GM12865 (cell line): Measurements from ENCODE around the gene WDR38.
A peak's percentile ranks its signal among the peaks of the same experiment; 100 is the strongest.
"Not testable (repeated sequence)": the region's sequence is repeated elsewhere in the genome, so short reads cannot be mapped to it uniquely, and the experiment has no call there.

Experiments used
- DNase-seq: peaks from one replicate; pipeline ENCODE4 v3.0.0; 2010; ENCODE audit warnings: low read depth
- H3K4me3 ChIP-seq: 2 replicates; pipeline ENCODE4 v1.5.1; 2011; ENCODE audit warnings: mild to moderate bottlenecking, low read depth, low read length, control low read depth
- TF ChIP-seq, protein P1 (sequence below): IDR thresholded peaks from 2 replicates; pipeline ENCODE4 v1.5.1; 2011; ENCODE audit warnings: low read length, control low read depth, low read depth, inconsistent platforms; ENCODE audit not compliant: insufficient read depth; ENCODE audit errors: missing control alignments

Gene WDR38

GRCh38 chr9:124834591-124834990 is 18.7 kb upstream of the WDR38 start:
- TF ChIP-seq, protein P1, sequence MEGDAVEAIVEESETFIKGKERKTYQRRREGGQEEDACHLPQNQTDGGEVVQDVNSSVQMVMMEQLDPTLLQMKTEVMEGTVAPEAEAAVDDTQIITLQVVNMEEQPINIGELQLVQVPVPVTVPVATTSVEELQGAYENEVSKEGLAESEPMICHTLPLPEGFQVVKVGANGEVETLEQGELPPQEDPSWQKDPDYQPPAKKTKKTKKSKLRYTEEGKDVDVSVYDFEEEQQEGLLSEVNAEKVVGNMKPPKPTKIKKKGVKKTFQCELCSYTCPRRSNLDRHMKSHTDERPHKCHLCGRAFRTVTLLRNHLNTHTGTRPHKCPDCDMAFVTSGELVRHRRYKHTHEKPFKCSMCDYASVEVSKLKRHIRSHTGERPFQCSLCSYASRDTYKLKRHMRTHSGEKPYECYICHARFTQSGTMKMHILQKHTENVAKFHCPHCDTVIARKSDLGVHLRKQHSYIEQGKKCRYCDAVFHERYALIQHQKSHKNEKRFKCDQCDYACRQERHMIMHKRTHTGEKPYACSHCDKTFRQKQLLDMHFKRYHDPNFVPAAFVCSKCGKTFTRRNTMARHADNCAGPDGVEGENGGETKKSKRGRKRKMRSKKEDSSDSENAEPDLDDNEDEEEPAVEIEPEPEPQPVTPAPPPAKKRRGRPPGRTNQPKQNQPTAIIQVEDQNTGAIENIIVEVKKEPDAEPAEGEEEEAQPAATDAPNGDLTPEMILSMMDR: no peak
- no peak for DNase-seq
- no peak overlapping the region for H3K4me3 ChIP-seq

GRCh38 chr9:124835026-124835557 is 18.2 kb upstream of the WDR38 start:
- DNase-seq: no peak
- H3K4me3 ChIP-seq: no peak overlapping the region
- TF ChIP-seq, protein P1: no peak

GRCh38 chr9:124838132-124838531 is 15.1 kb upstream of the WDR38 start:
- DNase-seq, H3K4me3 ChIP-seq: not testable (repeated sequence)

- DNase-seq, H3K4me3 ChIP-seq: not testable (repeated sequence)
Observed at GRCh38 chr9:124838567-124839275, 14.5 kb upstream of the WDR38 start.

- TF ChIP-seq, protein P1: peak; percentile 35
- H3K4me3 ChIP-seq: no peak overlapping the region
- no peak for DNase-seq
Observed at GRCh38 chr9:124839612-124840299, 13.5 kb upstream of the WDR38 start.

DNA sequence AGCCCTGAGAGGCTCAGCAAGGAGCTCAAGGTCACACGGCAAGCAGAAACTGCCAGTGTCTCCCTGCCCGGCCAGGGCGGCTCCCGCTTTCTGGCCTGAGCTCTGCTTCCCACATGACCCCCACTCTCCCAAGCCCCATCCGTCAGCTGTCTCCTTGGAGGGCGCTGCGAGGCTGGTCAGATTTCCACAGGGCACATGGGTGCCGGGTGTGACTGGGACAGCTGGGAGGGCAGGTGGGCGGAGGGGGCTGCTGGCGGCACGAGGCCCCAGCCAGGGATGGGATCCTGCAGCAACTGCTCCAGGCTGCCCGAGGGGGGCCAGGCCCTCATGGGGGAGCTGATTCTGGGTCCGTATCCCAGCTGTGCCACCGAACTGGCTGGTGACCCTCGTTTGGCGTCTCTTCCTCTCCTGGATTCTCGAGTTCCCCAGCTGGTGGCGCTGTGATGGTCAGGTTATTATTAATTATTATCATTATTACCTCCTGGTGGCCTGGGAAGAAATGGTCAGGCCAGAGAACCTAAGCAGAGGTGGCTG is 12.9 kb upstream of the WDR38 start:
- no peak overlapping the region for H3K4me3 ChIP-seq
- no peak for DNase-seq
- TF ChIP-seq, protein P1: peak; percentile 13

DNA sequence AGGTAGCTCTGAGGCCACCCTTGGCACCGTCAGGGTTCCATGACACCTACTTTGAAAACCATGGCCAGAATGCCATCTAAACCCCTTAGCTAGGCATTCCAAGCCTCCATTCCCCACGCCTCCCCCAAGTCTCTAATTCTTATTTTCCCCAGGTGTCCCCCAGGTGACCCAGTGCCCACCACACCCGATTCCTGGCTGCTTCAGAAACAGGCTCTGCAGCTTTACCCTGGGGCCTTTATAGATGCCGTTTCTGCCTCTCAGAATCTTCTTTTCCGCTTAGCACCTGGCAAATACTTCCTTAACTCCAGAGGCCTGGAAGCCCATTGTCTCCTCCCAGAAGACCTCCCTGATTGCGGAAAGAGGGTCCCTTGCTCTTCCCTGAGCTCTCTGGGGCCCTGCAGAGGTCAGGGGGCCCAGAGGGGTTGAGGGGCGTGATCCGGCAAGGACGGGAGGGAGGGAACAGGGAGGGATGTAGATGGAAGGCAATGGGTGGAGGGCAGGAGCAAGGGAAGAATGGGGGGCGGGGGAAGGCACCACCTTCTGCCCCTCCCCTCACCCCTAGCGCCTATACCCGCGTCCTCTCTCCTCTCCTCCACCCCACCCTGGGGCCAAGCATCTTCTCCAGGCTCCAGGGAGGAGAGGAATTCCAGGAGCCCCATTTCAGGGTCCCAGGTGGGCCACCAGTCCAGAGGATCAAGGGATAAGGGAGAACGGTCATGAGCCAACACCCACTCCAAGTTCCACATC is 12.0 kb upstream of the WDR38 start:
- TF ChIP-seq, protein P1: no peak
- H3K4me3 ChIP-seq: no peak overlapping the region
- no peak for DNase-seq
